Heart left ventricle (tissue), 13 donors: ENCODE measurements around the gene GPR84.

ENCODE experiments used
- POLR2A ChIP-seq, 2 donors: fragments of 450-650 bp; IDR thresholded peaks; one replicate each; pipeline ENCODE4 v1.6.1; 2017; ENCODE audit warnings: antibody characterized with exemption in 2 of 2, mild to moderate bottlenecking in 2 of 2, moderate library complexity in 2 of 2
- TF ChIP-seq, protein P1 (sequence below), 12 donors: fragments of 200-600 bp; sonication (generic) in 4 of 12; IDR thresholded peaks; one replicate each; pipeline versions ENCODE4 v1.5.0 to v1.8.0; 2018 to 2022; ENCODE audit warnings: antibody characterized with exemption in 12 of 12, mild to moderate bottlenecking in 5 of 12
- donor health status: ischemic (EF 13 %, LVEDD 7.1; RV severe dilation, severe dysfunction).
- donor health status: DM: no; HTN: yes; CAD: no.
- donor health status: DM: no; HTN: no; CAD: no.
- donor health status: ischemic (EF 25% LVEDD 6.9; RV normal size, moderate dysfunction).
- donor health status: ischemic (EF 25% LVEDD 5.7; RV mildly dilated, moderate dysfunction).
- donor health status: ischemic (EF 35%, LVEDD 5.7; RV mildly dilated, moderate dysfunction).
- donor health status: nonischemic (EF 11% LVEDD 7.7; RV severe dilation, severe dysfunction).
- donor health status: DM: yes; HTN: yes; CAD: no.
- donor health status: PGD.
- donor health status: ischemic (EF 29% LVEDD 5.4; RV normal size, mild dysfunction).
- donor health status: nonischemic (EF 23%, LVEDD 6.1; RV moderate dilation, normal function).

DNA sequence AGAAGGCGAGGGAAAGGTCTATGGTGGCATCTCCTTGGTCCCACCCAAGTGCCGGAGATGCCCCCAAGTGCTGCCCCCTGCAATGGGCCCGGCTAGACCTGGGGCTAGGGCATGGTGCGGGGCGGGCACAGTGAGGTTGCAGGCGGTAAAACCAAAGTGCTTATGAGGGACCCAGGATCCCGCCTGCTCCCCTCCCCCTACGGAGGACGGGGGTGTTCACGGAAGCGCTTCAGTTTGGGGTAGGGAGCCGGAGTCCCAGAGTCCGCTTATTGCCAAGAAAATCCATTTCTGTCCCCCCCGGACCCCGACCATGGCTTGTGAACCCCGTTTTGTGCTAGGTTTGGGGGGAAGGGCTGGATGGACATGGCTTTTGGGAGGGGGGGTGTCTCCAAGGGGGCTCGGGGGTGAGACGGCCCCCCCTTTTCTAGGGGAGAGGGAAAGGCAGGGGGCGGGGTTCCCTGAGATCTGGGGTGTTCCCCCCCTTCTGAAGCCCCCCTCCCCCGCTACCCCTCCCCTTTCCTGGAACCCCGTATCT is 5.4 kb upstream of the GPR84 start:
- TF ChIP-seq, protein P1, sequence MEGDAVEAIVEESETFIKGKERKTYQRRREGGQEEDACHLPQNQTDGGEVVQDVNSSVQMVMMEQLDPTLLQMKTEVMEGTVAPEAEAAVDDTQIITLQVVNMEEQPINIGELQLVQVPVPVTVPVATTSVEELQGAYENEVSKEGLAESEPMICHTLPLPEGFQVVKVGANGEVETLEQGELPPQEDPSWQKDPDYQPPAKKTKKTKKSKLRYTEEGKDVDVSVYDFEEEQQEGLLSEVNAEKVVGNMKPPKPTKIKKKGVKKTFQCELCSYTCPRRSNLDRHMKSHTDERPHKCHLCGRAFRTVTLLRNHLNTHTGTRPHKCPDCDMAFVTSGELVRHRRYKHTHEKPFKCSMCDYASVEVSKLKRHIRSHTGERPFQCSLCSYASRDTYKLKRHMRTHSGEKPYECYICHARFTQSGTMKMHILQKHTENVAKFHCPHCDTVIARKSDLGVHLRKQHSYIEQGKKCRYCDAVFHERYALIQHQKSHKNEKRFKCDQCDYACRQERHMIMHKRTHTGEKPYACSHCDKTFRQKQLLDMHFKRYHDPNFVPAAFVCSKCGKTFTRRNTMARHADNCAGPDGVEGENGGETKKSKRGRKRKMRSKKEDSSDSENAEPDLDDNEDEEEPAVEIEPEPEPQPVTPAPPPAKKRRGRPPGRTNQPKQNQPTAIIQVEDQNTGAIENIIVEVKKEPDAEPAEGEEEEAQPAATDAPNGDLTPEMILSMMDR (IDR thresholded peaks at IDR 0.05) = no peak
- TF ChIP-seq POLR2A (IDR thresholded peaks at IDR 0.05) = no peak
